HG03575 (cell line): ENCODE measurements around the gene BRD9.
"Not testable (repeated sequence)": the region's sequence is repeated elsewhere in the genome, so short reads cannot be mapped to it uniquely, and the experiment has no call there.

Experiments
- ATAC-seq: cut with Tn5 transposase; IDR thresholded peaks from one replicate; pipeline ENCODE4 v1.9.1; 2021; ENCODE audit not compliant: unreplicated experiment, insufficient number of reproducible peaks, low FRiP score; ENCODE audit errors: extremely low read depth

Gene BRD9

DNA sequence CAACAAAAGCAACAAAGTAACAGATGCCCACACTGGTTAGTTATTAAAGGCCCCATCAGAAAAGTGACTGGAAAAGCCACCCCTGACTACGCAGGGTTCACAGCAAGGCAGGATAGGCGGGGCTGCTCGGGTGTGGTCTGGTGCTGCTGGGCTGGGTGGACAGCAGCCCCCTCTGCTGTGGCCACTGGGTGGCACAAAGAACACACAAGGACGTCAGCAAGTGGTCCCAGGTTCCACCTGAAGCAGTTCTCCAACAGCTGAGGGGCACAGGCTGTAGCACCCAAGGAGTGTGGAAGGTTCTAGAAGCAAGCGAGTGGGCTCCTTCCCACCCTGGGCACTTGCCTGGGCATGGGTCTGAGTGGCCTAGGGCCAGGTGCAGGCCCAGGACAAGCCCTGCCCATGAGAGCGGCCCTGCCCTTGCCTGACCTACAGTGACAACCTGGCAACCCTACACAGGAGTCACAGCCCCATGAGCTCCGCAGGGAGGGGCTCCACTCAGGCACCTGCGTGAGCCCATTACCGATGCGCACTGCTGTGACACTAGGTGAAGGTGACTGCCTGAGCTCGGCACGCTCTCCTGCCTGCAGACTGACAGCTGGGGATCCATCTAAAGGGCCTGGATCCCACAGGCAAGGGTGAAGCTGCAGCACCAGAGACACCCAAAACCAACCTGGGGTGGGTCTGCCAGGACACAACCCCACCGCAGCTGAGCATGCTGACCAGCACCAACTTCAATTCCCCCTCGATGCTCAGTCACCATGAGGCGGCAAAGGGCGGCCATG, 8.1 kb downstream of the BRD9 start:
- no peak for ATAC-seq

DNA sequence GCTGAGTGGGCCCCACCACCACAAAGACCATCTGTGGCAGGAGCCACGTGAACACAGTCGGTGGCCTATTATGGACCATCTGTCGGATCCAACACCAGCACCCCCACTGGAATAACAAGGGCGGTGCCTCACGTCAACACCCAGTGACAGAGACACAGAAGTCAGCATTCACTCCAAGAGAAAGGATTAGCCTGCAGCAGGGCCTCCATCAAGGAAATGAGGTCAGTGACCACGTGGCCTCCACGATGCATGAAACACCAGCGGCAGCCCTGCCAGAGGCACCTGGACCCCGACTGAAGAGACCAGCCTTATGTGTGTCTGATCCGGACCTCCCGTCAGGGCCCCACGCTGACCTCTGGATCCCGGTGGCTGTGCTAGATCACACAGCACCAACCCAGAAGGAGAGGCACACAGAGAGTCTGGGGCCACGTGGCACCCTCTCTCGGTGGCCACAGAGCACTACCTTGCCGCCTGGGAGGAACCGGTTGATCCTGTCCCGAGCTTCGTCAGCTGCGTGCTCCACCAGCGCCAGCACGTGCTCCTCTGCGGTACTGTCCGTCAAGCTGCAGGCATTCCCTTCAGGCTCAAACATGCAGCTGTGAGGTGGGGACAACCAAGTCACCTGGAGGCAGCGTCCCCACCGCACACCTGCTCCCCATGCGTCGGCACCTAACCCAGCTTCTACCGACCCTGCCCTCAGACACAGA, 9.0 kb downstream of the BRD9 start:
- ATAC-seq = no peak

DNA sequence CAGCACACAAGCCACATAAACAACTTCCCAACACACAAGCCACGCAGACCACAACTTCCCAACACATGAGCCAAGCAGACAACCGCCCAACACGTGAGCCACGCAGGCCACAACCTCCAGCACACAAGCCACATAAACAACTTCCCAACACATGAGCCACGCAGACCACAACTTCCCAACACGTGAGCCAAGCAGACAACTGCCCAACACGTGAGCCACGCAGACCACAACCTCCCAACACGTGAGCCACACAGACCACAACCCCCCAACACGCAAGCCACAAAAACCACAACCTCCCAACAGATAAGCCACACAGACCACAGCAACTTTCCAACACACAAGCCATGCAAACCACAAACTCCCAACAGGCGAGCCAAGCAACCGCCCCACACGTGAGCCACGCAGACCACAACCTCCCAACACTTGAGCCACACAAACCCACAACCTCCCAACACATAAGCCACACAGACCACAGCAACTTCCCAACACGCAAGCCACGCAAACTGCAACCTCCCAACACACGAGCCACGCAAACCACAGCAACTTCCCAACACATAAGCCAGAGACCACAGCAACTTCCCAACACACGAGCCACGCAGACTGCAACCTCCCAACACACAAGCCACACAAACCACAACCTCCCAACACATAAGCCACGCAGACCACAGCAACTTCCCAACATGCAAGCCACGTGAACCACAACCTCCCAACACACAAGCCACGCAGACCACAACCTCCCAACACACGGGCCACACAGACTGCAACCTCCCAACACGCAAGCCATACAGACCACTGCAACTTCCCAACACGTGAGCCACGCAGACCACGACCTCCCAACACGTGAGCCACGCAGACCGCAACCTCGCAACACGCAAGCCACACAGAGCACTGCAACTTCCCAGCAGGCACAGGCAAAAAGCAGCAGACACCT, 10.1 kb downstream of the BRD9 start:
- ATAC-seq = no peak

GRCh38 chr5:881551-881935, 11.1 kb downstream of the BRD9 start:
- no peak for ATAC-seq

DNA sequence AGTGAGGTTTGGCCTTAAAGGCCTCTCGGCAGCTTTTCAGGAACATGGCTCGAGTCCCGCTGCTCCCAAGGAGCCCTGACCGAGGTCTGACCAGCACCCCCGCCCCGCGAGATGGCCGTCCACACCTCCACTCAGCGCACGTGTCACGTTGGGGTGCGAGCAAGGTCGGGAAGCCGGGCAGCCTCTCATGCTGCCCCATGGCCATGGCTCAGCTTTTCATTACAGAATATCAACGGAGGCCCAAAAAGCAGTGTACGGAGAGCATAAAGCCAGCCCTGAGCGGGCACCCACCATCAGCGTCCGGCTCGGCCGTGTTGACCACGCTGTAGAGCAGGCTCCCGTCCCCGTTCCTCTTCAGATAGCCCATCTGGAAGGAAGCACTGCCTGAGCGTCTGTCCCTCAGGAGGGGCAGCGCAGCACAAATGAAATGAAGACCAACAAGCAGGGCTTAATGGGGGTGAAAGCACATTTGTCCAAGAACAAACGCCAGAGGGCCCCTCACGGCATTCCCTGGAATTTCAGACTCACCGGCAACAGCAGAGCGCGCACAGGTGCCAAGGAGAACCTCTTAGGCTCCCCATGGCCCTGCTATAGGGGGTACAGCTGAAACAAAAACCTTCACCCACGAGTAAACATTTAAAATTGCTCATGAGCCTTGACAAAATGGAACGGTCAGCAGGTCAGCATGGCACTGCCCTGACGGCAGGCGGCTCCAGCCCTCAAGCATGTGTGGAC, 11.6 kb downstream of the BRD9 start:
- ATAC-seq = no peak

DNA sequence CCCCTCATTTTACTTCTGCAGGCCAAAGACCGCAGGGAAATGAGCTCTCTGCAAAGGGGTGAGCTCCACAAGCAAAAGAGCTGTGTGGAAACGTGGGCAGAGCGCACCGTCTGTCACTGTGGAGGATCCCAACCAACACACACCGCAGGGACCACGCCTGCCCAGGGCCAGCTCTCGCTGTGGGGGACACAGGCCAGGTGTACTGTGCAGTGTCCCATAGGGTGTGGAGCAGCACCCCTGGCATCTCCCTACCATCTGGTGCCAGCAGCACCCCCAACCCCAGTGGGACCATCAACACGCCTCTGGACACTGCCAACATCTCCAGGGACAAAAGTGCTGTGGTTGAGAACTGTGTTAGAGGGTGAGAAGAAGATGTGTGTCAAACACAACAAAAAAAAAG, 13.9 kb downstream of the BRD9 start:
- ATAC-seq = not testable (repeated sequence)

- no peak for ATAC-seq
Measured at GRCh38 chr5:878125-878524, 14.5 kb downstream of the BRD9 start.

GRCh38 chr5:876398-877365, 15.9 kb downstream of the BRD9 start:
- no peak for ATAC-seq

DNA sequence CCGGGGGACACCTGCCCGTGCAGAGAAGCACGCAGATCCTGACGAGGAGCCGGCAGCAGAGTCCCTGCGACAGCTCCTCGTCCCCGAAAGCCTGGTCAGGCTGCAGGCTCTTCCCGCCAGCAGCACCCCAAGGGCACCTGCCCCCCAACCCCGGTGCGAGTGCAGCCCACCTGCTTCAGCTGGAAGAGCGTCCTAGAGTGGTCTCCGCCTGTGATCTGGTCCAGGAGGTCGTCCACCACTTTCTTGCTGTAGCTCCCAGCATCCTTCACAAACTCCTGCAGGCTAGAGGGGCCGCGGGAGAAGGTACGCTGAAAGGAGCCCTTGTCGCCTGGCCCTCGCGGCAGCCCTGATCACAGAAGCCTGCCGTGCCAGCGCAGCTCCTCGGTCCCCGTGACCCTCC, 16.7 kb downstream of the BRD9 start:
- ATAC-seq = no peak

- no peak for ATAC-seq
Measured at GRCh38 chr5:873328-873727, 19.3 kb downstream of the BRD9 start.

DNA sequence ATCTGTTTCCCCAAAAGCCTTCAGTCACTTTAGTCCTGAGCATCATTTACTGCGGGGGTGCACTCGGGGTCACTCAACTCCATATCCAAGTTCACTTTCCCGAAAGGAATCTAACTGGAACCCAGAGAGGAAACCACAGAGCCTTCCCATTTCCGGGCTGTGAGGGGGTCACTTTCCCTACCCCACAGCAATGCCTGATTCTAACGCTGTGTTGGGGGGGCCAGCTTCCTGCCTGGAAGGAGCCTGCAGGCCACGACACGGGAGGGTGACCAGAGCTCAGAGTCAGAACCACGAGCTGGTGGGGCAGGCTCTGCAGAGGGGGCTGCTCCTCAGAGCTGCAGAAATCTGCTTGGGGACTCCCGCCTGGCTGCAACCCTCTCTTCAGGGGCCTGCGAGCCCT, 20.3 kb downstream of the BRD9 start:
- no peak for ATAC-seq

DNA sequence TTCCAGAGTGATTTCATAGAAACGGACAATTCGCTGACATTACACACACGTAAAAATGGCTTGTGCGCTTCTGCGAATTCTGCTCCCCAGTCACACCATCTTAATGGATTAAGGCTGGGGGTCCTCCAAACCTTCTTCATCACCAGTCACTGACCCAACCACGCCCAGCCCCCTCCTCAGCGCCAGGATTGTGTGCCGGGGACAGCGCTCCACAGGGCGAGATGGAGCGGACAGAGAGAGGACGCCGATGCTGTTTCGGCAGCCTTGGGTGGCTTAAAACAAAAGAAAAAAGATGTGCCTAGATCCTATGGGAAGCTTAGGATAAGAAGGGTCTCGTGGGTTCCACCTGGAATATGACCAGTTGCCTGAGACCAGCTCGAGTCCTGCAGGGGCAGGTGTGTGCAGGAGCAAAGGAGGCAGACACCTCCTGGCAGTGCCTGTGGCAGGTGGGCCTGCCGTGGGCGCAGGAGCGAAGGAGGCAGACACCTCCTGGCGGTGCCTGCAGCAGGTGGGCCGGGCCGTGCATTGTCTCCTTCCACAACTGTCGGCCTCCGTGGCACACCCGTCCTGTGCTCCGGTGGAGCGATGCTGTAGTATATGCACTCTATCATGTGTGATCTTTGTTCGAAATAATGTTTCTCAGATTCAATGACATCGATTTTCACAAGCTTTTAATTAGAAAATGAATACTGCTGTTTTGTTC, 20.9 kb downstream of the BRD9 start:
- ATAC-seq = no peak

DNA sequence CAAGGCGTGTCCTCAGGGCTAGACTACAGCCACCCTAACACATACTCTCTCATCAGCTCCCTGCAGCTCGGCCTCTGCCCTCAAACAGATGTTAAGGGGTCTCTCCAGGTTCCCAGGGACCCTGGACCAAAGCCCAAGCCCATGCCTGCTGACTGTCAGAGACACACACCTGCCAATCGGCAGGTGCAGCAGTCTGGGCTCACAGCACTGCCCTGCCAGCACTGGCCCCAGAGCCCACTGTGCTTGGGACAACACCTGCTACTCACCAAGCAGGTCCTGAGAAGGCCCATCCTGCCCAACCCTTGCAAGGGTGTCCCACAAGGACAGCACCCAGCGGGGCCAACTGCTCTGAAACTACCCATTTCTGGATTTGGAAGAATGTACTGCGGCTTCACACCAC, 21.6 kb downstream of the BRD9 start:
- ATAC-seq = no peak

- ATAC-seq = no peak
Measured at GRCh38 chr5:868428-869135, 24.0 kb downstream of the BRD9 start.

GRCh38 chr5:867300-867870, 25.2 kb downstream of the BRD9 start:
- ATAC-seq = no peak

- no peak for ATAC-seq
Measured at GRCh38 chr5:865771-866170, 26.8 kb downstream of the BRD9 start.

- ATAC-seq = no peak
Measured at GRCh38 chr5:865168-865521, 27.5 kb downstream of the BRD9 start.
